CD4-positive, alpha-beta T cell (primary cell): ENCODE measurements around the gene HINT2. TPM values are rescaled to one million over a fixed set of nuclear protein-coding genes. Genes with fewer than 3 reads are reported as not detected.
A peak's percentile ranks its signal among the peaks of the same experiment; 100 is the strongest.

ENCODE experiments used
- ATAC-seq: fragments of 200-7000 bp; cut with Tn5 transposase; one replicate; pipeline ENCODE4 v1.10.0; 2022; ENCODE audit warnings: mild to moderate bottlenecking; ENCODE audit not compliant: poor library complexity
- CTCF ChIA-PET: fragments of 350-600 bp; sonication (Branson Sonifier 250); formaldehyde crosslinking; loops from one replicate; lab custom pipeline; 2021; ENCODE audit warnings: antibody characterized with exemption, inconsistent platforms; lab: Charles Lee
- POLR2A ChIA-PET: fragments of 350-600 bp; sonication (Branson Sonifier 250); formaldehyde crosslinking; loops from one replicate; lab custom pipeline; 2021; ENCODE audit warnings: antibody characterized with exemption, inconsistent platforms; lab: Charles Lee
- DNase-seq, 14 experiments: peaks; one replicate each; pipeline ENCODE4 v3.0.0-alpha.2; 2013 to 2020; ENCODE audit warnings: mixed read lengths in 2 of 14
- H3K27ac ChIP-seq, 2 donors: one replicate each; pipeline versions ENCODE4 v1.5.1 to v1.7.0; 2013; ENCODE audit warnings: low read length in 2 of 2, low read depth in 1 of 2, mild to moderate bottlenecking in 1 of 2
- H3K27me3 ChIP-seq, 2 experiments: 1 replicate in 1 of 2; 2 replicates in 1 of 2; pipeline versions ENCODE4 v1.6.1 to v1.7.0; 2013; ENCODE audit warnings: low read length in 2 of 2, control low read depth in 1 of 2, mild to moderate bottlenecking in 1 of 2, moderate library complexity in 1 of 2; ENCODE audit not compliant: insufficient read depth in 2 of 2, control insufficient read depth in 1 of 2
- H3K36me3 ChIP-seq: one replicate; pipeline ENCODE4 v1.6.1; 2013; ENCODE audit warnings: low read length, control low read depth; ENCODE audit not compliant: insufficient read depth
- H3K4me1 ChIP-seq: one replicate; pipeline ENCODE4 v1.6.1; 2013; ENCODE audit warnings: low read length, control low read depth; ENCODE audit not compliant: insufficient read depth
- H3K4me3 ChIP-seq: one replicate; pipeline ENCODE4 v1.5.1; 2013; ENCODE audit warnings: mild to moderate bottlenecking, low read length, moderate library complexity
- H3K9me3 ChIP-seq, 2 experiments: 1 replicate in 1 of 2; 2 replicates in 1 of 2; pipeline versions ENCODE4 v1.6.1 to v1.7.0; 2013; ENCODE audit warnings: low read length in 2 of 2, mild to moderate bottlenecking in 2 of 2, control low read depth in 1 of 2, moderate library complexity in 1 of 2; ENCODE audit not compliant: control insufficient read depth in 1 of 2, insufficient read depth in 1 of 2
- H3K27ac Mint-ChIP-seq: one replicate; pipeline ENCODE4 v1.8.0; 2020; ENCODE audit warnings: mixed read lengths
- H3K27me3 Mint-ChIP-seq: one replicate; pipeline ENCODE4 v1.8.0; 2021; ENCODE audit warnings: mixed read lengths
- H3K36me3 Mint-ChIP-seq: one replicate; pipeline ENCODE4 v1.8.0; 2021; ENCODE audit warnings: low read depth, mixed read lengths
- H3K4me1 Mint-ChIP-seq: one replicate; pipeline ENCODE4 v1.8.0; 2021; ENCODE audit warnings: low read depth, mixed read lengths
- H3K4me3 Mint-ChIP-seq: one replicate; pipeline ENCODE4 v1.8.0; 2020; ENCODE audit warnings: mild to moderate bottlenecking, mixed read lengths
- H3K9me3 Mint-ChIP-seq: one replicate; pipeline ENCODE4 v1.8.0; 2020; ENCODE audit warnings: mixed read lengths
- intact Hi-C, 2 experiments: fragments of 100-400 bp; cut with DNase I in 1 of 2; cut with micrococcal nuclease in 1 of 2; formaldehyde crosslinking; loops; one replicate each; pipeline versions ENCODE4 v1.15.1 to v1.9.0; 2023 to 2025; cut with DNase I, micrococcal nuclease
- total RNA-seq, 174 experiments: library from RNA in 2 of 174; stranded (reverse) in 2 of 174; gene quantifications; one replicate each; pipeline ENCODE4 v1.2.3 and lab custom pipeline; 2021 to 2026
- TF ChIP-seq, protein P1 (sequence below): fragments of 200-600 bp; IDR thresholded peaks from one replicate; pipeline ENCODE4 v1.8.0; 2022; ENCODE audit warnings: antibody characterized with exemption, mild to moderate bottlenecking

HINT2 gene
- total RNA-seq, 2 experiments from 2014 or later: 10.9 to 12.6 TPM

DNA sequence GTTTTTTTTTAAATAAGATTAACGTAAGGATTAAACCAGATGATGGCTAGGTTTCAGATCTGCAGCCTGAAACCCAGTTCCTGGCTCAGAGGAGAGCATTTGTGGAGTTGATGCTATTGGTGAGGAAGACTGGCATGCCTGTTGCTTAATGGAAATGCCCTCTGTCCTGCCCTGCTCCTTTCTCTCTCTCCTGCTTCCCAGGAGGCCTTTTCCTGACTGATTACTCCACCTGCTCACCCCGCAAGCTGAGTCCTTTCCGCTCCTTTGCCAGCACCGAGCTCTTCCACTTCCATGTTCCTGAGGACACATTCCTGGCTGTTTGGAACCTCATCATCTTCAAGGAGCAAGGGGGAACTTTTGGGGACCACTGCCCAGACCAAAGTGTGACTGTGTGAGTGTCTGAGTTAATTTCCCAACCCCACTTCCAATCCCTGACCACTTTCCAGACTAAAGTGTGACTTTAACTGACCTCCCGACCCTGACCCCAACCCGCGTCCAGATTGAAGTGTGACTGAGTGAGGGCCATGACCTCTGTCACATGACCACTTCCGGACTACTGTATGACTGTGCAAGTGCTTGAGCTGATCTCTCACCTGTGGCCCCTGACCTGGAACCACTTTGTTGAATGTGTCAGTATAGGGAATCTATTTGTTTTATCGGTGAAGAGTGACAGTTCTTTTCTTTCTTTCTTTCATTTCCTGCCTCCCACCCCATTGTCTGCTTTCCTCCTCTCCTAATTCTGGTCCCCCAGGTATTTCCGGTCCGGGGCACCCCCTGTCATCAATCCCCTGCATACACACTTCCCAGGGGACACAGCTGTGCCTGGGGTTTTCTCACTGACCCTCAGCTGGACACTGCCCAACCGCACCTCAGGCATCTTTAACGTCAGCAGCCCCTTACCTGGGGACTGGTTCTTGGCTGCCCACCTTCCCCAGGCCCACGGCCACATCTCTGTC is 19.7 kb upstream of the HINT2 start:
- intact Hi-C loops: no loop called here
- Mint-ChIP-seq H3K4me3 (no peak overlapping the region), H3K27me3 (no peaks in the 10 kb centered on the region), H3K4me1 (peaks cover 28% of the 10 kb centered on the region), H3K36me3 (no peaks in the 10 kb centered on the region), H3K9me3 (no peaks in the 10 kb centered on the region), H3K27ac (no peak overlapping the region)
- ChIA-PET CTCF (interaction anchor here (0.8 to 1.5 kb wide), 5 partner anchors 9 to 98 kb away, joined by 3 to 5 read pairs (median 4); no protein-coding TSS in a partner anchor), POLR2A (interaction anchor here (1.2 kb wide), 1 partner anchor 23 kb away, joined by 3 read pairs; the partner anchor contains the start of gene SPAG8)
- DNase-seq: no peak
- no peak for ATAC-seq
- TF ChIP-seq, protein P1, sequence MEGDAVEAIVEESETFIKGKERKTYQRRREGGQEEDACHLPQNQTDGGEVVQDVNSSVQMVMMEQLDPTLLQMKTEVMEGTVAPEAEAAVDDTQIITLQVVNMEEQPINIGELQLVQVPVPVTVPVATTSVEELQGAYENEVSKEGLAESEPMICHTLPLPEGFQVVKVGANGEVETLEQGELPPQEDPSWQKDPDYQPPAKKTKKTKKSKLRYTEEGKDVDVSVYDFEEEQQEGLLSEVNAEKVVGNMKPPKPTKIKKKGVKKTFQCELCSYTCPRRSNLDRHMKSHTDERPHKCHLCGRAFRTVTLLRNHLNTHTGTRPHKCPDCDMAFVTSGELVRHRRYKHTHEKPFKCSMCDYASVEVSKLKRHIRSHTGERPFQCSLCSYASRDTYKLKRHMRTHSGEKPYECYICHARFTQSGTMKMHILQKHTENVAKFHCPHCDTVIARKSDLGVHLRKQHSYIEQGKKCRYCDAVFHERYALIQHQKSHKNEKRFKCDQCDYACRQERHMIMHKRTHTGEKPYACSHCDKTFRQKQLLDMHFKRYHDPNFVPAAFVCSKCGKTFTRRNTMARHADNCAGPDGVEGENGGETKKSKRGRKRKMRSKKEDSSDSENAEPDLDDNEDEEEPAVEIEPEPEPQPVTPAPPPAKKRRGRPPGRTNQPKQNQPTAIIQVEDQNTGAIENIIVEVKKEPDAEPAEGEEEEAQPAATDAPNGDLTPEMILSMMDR: no peak
- Histone ChIP-seq H3K27me3 (no peaks in the 10 kb centered on the region), H3K4me3 (no peak overlapping the region), H3K9me3 (no peaks in the 10 kb centered on the region), H3K27ac (no peak overlapping the region), H3K36me3 (no peaks in the 10 kb centered on the region), H3K4me1 (peaks cover 21% of the 10 kb centered on the region)

DNA sequence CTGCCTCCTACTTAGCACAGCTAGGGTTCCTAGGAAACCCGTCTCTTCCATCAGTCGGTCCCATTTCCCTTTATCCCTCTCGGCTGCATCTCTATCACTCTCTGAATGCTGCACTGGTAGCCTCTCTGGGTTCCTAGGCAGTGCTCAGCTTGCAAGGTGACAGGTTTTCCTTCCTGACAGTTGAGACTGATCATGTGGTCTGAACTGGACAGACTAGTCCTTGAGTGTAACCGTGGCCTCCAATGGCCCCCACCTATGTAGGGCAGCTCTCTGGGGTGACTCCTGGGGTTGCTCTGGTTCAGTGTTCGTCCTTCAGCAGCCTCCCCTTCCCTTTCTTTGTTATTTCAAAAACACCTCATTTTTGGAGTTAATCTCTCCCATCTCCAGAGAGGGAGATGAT is 18.0 kb upstream of the HINT2 start:
- Mint-ChIP-seq H3K27ac (no peak overlapping the region), H3K4me1 (peaks cover 40% of the 10 kb centered on the region), H3K36me3 (no peaks in the 10 kb centered on the region), H3K27me3 (no peaks in the 10 kb centered on the region), H3K9me3 (no peaks in the 10 kb centered on the region), H3K4me3 (peak overlapping the region; percentile 16)
- Histone ChIP-seq H3K4me3 (no peak overlapping the region), H3K36me3 (no peaks in the 10 kb centered on the region), H3K27ac (no peak overlapping the region), H3K4me1 (peaks cover 30% of the 10 kb centered on the region), H3K9me3 (no peaks in the 10 kb centered on the region), H3K27me3 (no peaks in the 10 kb centered on the region)
- ATAC-seq (no peak), DNase-seq (no peak)
- POLR2A ChIA-PET: no interaction called here
- CTCF ChIA-PET: interaction anchor here (1.3 kb wide), 1 partner anchor 49 kb away, joined by 4 read pairs; no protein-coding TSS in a partner anchor
- intact Hi-C loops: no loop called here
- TF ChIP-seq, protein P1: no peak

DNA sequence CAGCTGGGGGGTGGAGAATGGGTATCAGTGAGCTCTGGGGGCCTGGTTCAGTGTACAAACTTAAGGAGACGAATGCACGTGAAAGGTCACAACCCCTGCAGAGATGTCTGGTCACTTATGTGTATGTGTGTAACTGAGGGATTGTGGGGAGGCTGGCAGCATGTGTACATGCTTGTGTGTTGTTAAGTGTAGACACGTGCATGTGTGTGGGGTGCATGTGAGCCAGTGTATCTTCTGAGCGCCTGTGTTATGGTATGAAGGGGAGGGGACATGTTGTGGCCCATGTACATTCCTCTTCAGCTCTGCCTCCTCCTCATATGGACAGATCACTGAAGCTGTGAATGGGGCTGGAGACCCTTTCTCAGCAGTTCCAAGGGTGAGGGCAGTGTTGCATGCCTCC is 16.2 kb upstream of the HINT2 start:
- H3K4me1 ChIP-seq: peaks cover 35% of the 10 kb centered on the region

More for the DNA sequence above, 16.2 kb upstream of the HINT2 start:
- POLR2A ChIA-PET: no interaction called here
- Mint-ChIP-seq H3K4me3 (peak overlapping the region; percentile 50), H3K36me3 (no peaks in the 10 kb centered on the region), H3K27me3 (no peaks in the 10 kb centered on the region), H3K4me1 (peaks cover 43% of the 10 kb centered on the region), H3K9me3 (no peaks in the 10 kb centered on the region), H3K27ac (no peak overlapping the region)
- intact Hi-C loops: no loop called here
- Histone ChIP-seq H3K27ac (no peak overlapping the region), H3K27me3 (no peaks in the 10 kb centered on the region), H3K9me3 (no peaks in the 10 kb centered on the region), H3K36me3 (no peaks in the 10 kb centered on the region), H3K4me3 (no peak overlapping the region)
- DNase-seq (no peak), ATAC-seq (no peak)
- CTCF ChIA-PET: no interaction called here
- TF ChIP-seq, protein P1: no peak
